GM23338 (cell line): ENCODE results near the gene TOPAZ1. TPM values are rescaled to one million over a fixed set of nuclear protein-coding genes. Genes with fewer than 3 reads are reported as not detected.

Experiments used
- ATAC-seq: fragments of 200-7000 bp; cut with Tn5 transposase; 3 replicates; pipeline ENCODE4 v1.9.1; 2020
- DNase-seq: peaks from one replicate; pipeline ENCODE4 v3.0.0-alpha.2; 2015; ENCODE audit warnings: low spot score
- H2AFZ ChIP-seq: fragments of 200-600 bp; sonication (generic); 2 replicates; pipeline ENCODE4 v1.8.0; 2016; ENCODE audit warnings: antibody characterized with exemption, mild to moderate bottlenecking, moderate library complexity
- H3F3A ChIP-seq: fragments of 200-600 bp; sonication (generic); replicated peaks from 2 replicates; pipeline ENCODE4 v1.8.0; 2017; ENCODE audit warnings: antibody characterized with exemption, mixed run types, low read depth
- H3K27ac ChIP-seq: fragments of 200-600 bp; sonication (generic); 2 replicates; pipeline ENCODE4 v1.6.1; 2016; ENCODE audit warnings: low read depth
- H3K27me3 ChIP-seq: fragments of 200-600 bp; sonication (generic); 2 replicates; pipeline ENCODE4 v1.8.0; 2016; ENCODE audit warnings: mild to moderate bottlenecking, mixed run types, moderate library complexity; ENCODE audit not compliant: insufficient read depth
- H3K36me3 ChIP-seq: fragments of 200-600 bp; sonication (generic); 2 replicates; pipeline ENCODE4 v1.8.0; 2016; ENCODE audit warnings: mild to moderate bottlenecking; ENCODE audit not compliant: insufficient read depth
- H3K4me1 ChIP-seq: fragments of 200-600 bp; sonication (generic); 2 replicates; pipeline ENCODE4 v1.8.0; 2016; ENCODE audit warnings: mild to moderate bottlenecking, moderate library complexity; ENCODE audit not compliant: insufficient read depth
- H3K4me2 ChIP-seq: fragments of 200-600 bp; sonication (generic); 2 replicates; pipeline ENCODE4 v1.7.1; 2017; ENCODE audit warnings: mixed run types
- H3K4me3 ChIP-seq: fragments of 200-600 bp; sonication (generic); 2 replicates; pipeline ENCODE4 v1.6.1; 2016; ENCODE audit warnings: mixed run types
- H3K79me2 ChIP-seq: fragments of 200-600 bp; sonication (generic); replicated peaks from 2 replicates; pipeline ENCODE4 v1.8.0; 2017; ENCODE audit warnings: mild to moderate bottlenecking; ENCODE audit not compliant: insufficient read depth
- H3K9me2 ChIP-seq: fragments of 200-600 bp; sonication (generic); 2 replicates; pipeline ENCODE4 v1.8.0; 2017; ENCODE audit not compliant: insufficient read depth
- H4K20me1 ChIP-seq: fragments of 200-600 bp; sonication (generic); replicated peaks from 2 replicates; pipeline ENCODE4 v1.8.0; 2017; ENCODE audit warnings: mild to moderate bottlenecking; ENCODE audit not compliant: insufficient read depth
- H3K27ac Mint-ChIP-seq: 2 replicates; pipeline ENCODE4 v1.8.0; 2020; ENCODE audit warnings: inconsistent platforms, mild to moderate bottlenecking, moderate library complexity, mixed read lengths
- H3K27me3 Mint-ChIP-seq: 3 replicates; pipeline ENCODE4 v1.8.0; 2022; ENCODE audit warnings: low read depth, mild to moderate bottlenecking, moderate library complexity, mixed read lengths, inconsistent platforms; ENCODE audit not compliant: insufficient read depth, poor library complexity
- H3K36me3 Mint-ChIP-seq: 3 replicates; pipeline ENCODE4 v1.8.0; 2021; ENCODE audit warnings: low read depth, mild to moderate bottlenecking, inconsistent platforms, moderate library complexity, mixed read lengths
- H3K4me1 Mint-ChIP-seq: 3 replicates; pipeline ENCODE4 v1.8.0; 2020; ENCODE audit warnings: mild to moderate bottlenecking, inconsistent platforms, mixed read lengths
- H3K4me3 Mint-ChIP-seq: 3 replicates; pipeline ENCODE4 v1.8.0; 2021; ENCODE audit warnings: moderate library complexity, mild to moderate bottlenecking, inconsistent platforms, mixed read lengths
- H3K9me3 Mint-ChIP-seq: 3 replicates; pipeline ENCODE4 v1.8.0; 2020; ENCODE audit warnings: moderate library complexity, mild to moderate bottlenecking, inconsistent platforms, mixed read lengths
- CREB1 ChIP-seq: fragments of 250-450 bp; sonication (Bioruptor Pico); IDR thresholded peaks from 2 replicates; pipeline ENCODE4 v1.5.0; 2020; ENCODE audit warnings: low read depth, mild to moderate bottlenecking, moderate library complexity
- CTCF ChIP-seq, 2 experiments: fragments of 200-600 bp in 1 of 2; sonication (generic) in 1 of 2; conservative IDR thresholded peaks; 2 replicates each; pipeline versions ENCODE4 v1.5.1 to v1.6.1; 2016 to 2017; ENCODE audit warnings: antibody characterized with exemption in 2 of 2, low read depth in 2 of 2, mild to moderate bottlenecking in 2 of 2, moderate library complexity in 1 of 2
- EZH2phosphoT487 ChIP-seq: fragments of 200-600 bp; sonication (generic); IDR thresholded peaks from one replicate; pipeline ENCODE4 v1.8.1; 2018; ENCODE audit warnings: antibody characterized with exemption; ENCODE audit not compliant: unreplicated experiment
- NANOG ChIP-seq: IDR thresholded peaks from 2 replicates; pipeline ENCODE4 v1.6.1; 2016; ENCODE audit warnings: antibody characterized with exemption, borderline replicate concordance
- POLR2AphosphoS5 ChIP-seq: IDR thresholded peaks from 2 replicates; pipeline ENCODE4 v1.6.1; 2016; ENCODE audit warnings: antibody characterized with exemption, low read depth
- STAT1 ChIP-seq: IDR thresholded peaks from one replicate; pipeline ENCODE4 v1.6.1; 2016; ENCODE audit warnings: antibody characterized with exemption; ENCODE audit not compliant: unreplicated experiment
- ZNF114 ChIP-seq: fragments of 250-450 bp; sonication (Bioruptor Pico); IDR thresholded peaks from 2 replicates; pipeline ENCODE4 v1.5.0; 2020; ENCODE audit warnings: mild to moderate bottlenecking, moderate library complexity
- ZNF331 ChIP-seq: fragments of 250-450 bp; sonication (Bioruptor Pico); IDR thresholded peaks from 2 replicates; pipeline ENCODE4 v1.5.0; 2020; ENCODE audit warnings: low read depth, mild to moderate bottlenecking, moderate library complexity
- polyA plus RNA-seq: library from polyadenylated mRNA; unstranded; fragments of >200 nt; fragmentation: Nextera tagmentation; extraction: Ambion mirVana; gene quantifications from 2 replicates; pipeline ENCODE4 v1.2.1, GENCODE V29; 2016
- total RNA-seq: library from RNA; depleted of rRNA; stranded (reverse); fragments of >200 nt; shearing (Covaris generic); gene quantifications from 2 replicates; pipeline ENCODE4 v1.2.3, GENCODE V29; 2014
- TF ChIP-seq, protein P1 (sequence below): IDR thresholded peaks from one replicate; pipeline ENCODE4 v1.6.1; 2018; ENCODE audit warnings: antibody characterized with exemption; ENCODE audit not compliant: unreplicated experiment

The TOPAZ1 gene
- total and polyA plus RNA-seq, 2 experiments from 2014 or later: not detected

DNA sequence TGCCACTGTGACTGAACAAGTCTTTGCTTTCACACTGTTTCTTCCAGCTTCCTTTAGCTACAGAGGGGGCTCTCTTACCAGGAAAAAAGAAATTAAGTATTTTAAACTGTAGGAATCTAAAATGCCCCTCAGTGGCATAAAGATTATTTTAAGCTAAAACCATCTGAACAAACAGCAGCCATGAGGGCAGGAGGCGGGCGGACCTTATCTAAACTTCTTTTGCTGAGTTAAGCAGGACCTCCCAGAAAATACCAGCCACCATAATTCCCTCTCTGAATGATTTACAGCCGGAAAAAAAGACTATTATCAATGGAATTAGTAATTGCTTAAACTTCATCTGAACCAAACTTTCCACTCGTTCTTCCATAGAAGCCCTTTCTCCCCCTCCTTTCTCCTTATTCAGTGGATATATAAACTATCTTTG lies 5.2 kb upstream of the TOPAZ1 start:
- H3F3A ChIP-seq: no peaks in the 10 kb centered on the region
- H3K4me3 ChIP-seq: no peak overlapping the region
- Mint-ChIP-seq H3K27me3 (peaks cover 3% of the 10 kb centered on the region), H3K9me3 (no peaks in the 10 kb centered on the region), H3K4me1 (peaks cover 6% of the 10 kb centered on the region; the same call in 2 of the 3 replicates), H3K27ac (no peak overlapping the region), H3K36me3 (no peaks in the 10 kb centered on the region), H3K4me3 (no peak overlapping the region)
- H3K27ac ChIP-seq: no peak overlapping the region
- no peak for TF ChIP-seq STAT1
- no peak for TF ChIP-seq ZNF114 (CRISPR knock-in tag)
- TF ChIP-seq NANOG: no peak
- TF ChIP-seq, protein P1, sequence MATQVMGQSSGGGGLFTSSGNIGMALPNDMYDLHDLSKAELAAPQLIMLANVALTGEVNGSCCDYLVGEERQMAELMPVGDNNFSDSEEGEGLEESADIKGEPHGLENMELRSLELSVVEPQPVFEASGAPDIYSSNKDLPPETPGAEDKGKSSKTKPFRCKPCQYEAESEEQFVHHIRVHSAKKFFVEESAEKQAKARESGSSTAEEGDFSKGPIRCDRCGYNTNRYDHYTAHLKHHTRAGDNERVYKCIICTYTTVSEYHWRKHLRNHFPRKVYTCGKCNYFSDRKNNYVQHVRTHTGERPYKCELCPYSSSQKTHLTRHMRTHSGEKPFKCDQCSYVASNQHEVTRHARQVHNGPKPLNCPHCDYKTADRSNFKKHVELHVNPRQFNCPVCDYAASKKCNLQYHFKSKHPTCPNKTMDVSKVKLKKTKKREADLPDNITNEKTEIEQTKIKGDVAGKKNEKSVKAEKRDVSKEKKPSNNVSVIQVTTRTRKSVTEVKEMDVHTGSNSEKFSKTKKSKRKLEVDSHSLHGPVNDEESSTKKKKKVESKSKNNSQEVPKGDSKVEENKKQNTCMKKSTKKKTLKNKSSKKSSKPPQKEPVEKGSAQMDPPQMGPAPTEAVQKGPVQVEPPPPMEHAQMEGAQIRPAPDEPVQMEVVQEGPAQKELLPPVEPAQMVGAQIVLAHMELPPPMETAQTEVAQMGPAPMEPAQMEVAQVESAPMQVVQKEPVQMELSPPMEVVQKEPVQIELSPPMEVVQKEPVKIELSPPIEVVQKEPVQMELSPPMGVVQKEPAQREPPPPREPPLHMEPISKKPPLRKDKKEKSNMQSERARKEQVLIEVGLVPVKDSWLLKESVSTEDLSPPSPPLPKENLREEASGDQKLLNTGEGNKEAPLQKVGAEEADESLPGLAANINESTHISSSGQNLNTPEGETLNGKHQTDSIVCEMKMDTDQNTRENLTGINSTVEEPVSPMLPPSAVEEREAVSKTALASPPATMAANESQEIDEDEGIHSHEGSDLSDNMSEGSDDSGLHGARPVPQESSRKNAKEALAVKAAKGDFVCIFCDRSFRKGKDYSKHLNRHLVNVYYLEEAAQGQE: no peak
- TF ChIP-seq ZNF331 (CRISPR knock-in tag): no peak
- no peak for TF ChIP-seq CTCF (conservative IDR thresholded peaks at IDR 0.05; ENCODE audit: low read depth in 2 of 2)
- TF ChIP-seq POLR2AphosphoS5: no peak
- no peak for TF ChIP-seq EZH2phosphoT487
- 0 out of 2 replicates have a peak, but pooled peaks cover 2% of the 10 kb centered on the region for H3K9me2 ChIP-seq
- H3K4me2 ChIP-seq: no peak overlapping the region
- H3K4me1 ChIP-seq: no peaks in the 10 kb centered on the region
- ATAC-seq (no peak), DNase-seq (no peak)
- H4K20me1 ChIP-seq: no peaks in the 10 kb centered on the region
- no peak overlapping the region for H2AFZ ChIP-seq
- no peaks in the 10 kb centered on the region for H3K36me3 ChIP-seq
- H3K27me3 ChIP-seq: no peaks in the 10 kb centered on the region
- H3K79me2 ChIP-seq: no peaks in the 10 kb centered on the region

DNA sequence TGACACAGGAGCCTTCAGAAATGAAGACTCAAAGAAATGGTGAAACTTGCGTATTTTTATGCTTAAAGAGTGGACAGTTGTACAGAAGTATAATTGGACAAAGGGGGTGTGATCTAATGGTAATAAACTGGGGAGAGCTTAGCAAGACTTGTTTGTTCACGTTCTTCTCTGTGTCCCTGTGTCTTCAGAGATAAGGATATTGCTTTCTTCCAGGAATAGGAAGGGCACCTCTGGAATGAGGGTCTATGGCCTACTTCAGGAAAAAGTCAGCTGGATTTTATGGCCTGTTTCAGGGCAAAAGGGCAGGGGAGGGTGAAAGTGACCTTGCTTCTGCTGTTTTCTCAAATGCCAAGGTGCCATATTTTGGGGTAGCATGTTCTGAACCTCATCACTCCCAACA lies 4.5 kb upstream of the TOPAZ1 start:
- no peaks in the 10 kb centered on the region for H3F3A ChIP-seq
- no peak overlapping the region for H3K27ac Mint-ChIP-seq
- no peak overlapping the region for H3K4me2 ChIP-seq
- no peak overlapping the region for H3K4me3 ChIP-seq
- no peak overlapping the region for H3K27ac ChIP-seq
- H3K27me3 ChIP-seq: no peaks in the 10 kb centered on the region
- TF ChIP-seq STAT1 (no peak), POLR2AphosphoS5 (no peak), CTCF (conservative IDR thresholded peaks at IDR 0.05; ENCODE audit: low read depth in 2 of 2) (no peak), CREB1 (no peak)
- TF ChIP-seq, protein P1: no peak
- H4K20me1 ChIP-seq: no peaks in the 10 kb centered on the region
- H3K9me2 ChIP-seq: 0 out of 2 replicates have a peak, but pooled peaks cover 3% of the 10 kb centered on the region
- H2AFZ ChIP-seq: no peak overlapping the region
- H3K4me1 ChIP-seq: no peaks in the 10 kb centered on the region
- H3K27me3 Mint-ChIP-seq: peaks cover 3% of the 10 kb centered on the region
- no peak for DNase-seq
- H3K36me3 Mint-ChIP-seq: no peaks in the 10 kb centered on the region
- H3K79me2 ChIP-seq: no peaks in the 10 kb centered on the region
- no peaks in the 10 kb centered on the region for H3K36me3 ChIP-seq
- no peaks in the 10 kb centered on the region for H3K9me3 Mint-ChIP-seq
- ATAC-seq: no peak
- H3K4me1 Mint-ChIP-seq: peaks cover 6% of the 10 kb centered on the region; the same call in 2 of the 3 replicates
- H3K4me3 Mint-ChIP-seq: no peak overlapping the region
